CD8-positive, alpha-beta memory T cell (primary cell): ENCODE results near the gene LRRN2. TPM values are rescaled to one million over a fixed set of nuclear protein-coding genes. Genes with fewer than 3 reads are reported as not detected.

ENCODE experiments used
- CTCF ChIA-PET: fragments of 350-600 bp; sonication (Branson Sonifier 250); formaldehyde crosslinking; loops from one replicate; lab custom pipeline; 2021; ENCODE audit warnings: antibody characterized with exemption; lab: Charles Lee
- POLR2A ChIA-PET: fragments of 350-600 bp; sonication (Branson Sonifier 250); formaldehyde crosslinking; loops from one replicate; lab custom pipeline; 2021; ENCODE audit warnings: antibody characterized with exemption; lab: Charles Lee
- DNase-seq, 5 donors: peaks; one replicate each; pipeline versions ENCODE4 v3.0.0 to v3.0.0-alpha.2; 2020 to 2022; ENCODE audit warnings: mixed read lengths in 1 of 5
- H3K27ac ChIP-seq: one replicate; pipeline ENCODE4 v1.7.0; 2013; ENCODE audit warnings: low read depth, mild to moderate bottlenecking, low read length, moderate library complexity
- H3K27me3 ChIP-seq: 2 replicates; pipeline ENCODE4 v1.7.0; 2013; ENCODE audit warnings: low read length, mild to moderate bottlenecking; ENCODE audit not compliant: insufficient read depth, poor library complexity, severe bottlenecking
- H3K36me3 ChIP-seq: 2 replicates; pipeline ENCODE4 v1.7.0; 2013; ENCODE audit warnings: mild to moderate bottlenecking, low read length, moderate library complexity; ENCODE audit not compliant: insufficient read depth
- H3K4me1 ChIP-seq: 2 replicates; pipeline ENCODE4 v1.7.0; 2013; ENCODE audit warnings: mild to moderate bottlenecking, low read length, moderate library complexity; ENCODE audit not compliant: insufficient read depth
- H3K4me3 ChIP-seq: 2 replicates; pipeline ENCODE4 v1.7.0; 2013; ENCODE audit warnings: mild to moderate bottlenecking, low read length
- H3K9me3 ChIP-seq: 2 replicates; pipeline ENCODE4 v1.7.0; 2013; ENCODE audit warnings: mild to moderate bottlenecking, low read length
- H3K27ac Mint-ChIP-seq, 8 donors: one replicate each; pipeline ENCODE4 v1.8.0; 2020 to 2021; ENCODE audit warnings: mixed read lengths in 8 of 8, mild to moderate bottlenecking in 6 of 8, inconsistent platforms in 3 of 8, moderate library complexity in 3 of 8
- H3K27me3 Mint-ChIP-seq, 2 donors: one replicate each; pipeline ENCODE4 v1.8.0; 2020 to 2021; ENCODE audit warnings: mixed read lengths in 2 of 2, mild to moderate bottlenecking in 1 of 2, moderate library complexity in 1 of 2
- H3K36me3 Mint-ChIP-seq, 3 donors: one replicate each; pipeline ENCODE4 v1.8.0; 2020 to 2021; ENCODE audit warnings: mixed read lengths in 3 of 3, inconsistent platforms in 1 of 3, mild to moderate bottlenecking in 1 of 3
- H3K4me1 Mint-ChIP-seq, 3 donors: one replicate each; pipeline ENCODE4 v1.8.0; 2020 to 2021; ENCODE audit warnings: mixed read lengths in 3 of 3, inconsistent platforms in 1 of 3, mild to moderate bottlenecking in 1 of 3
- H3K4me3 Mint-ChIP-seq, 7 donors: one replicate each; pipeline ENCODE4 v1.8.0; 2020 to 2021; ENCODE audit warnings: mixed read lengths in 7 of 7, mild to moderate bottlenecking in 6 of 7, moderate library complexity in 4 of 7, inconsistent platforms in 2 of 7
- H3K9me3 Mint-ChIP-seq, 5 donors: one replicate each; pipeline ENCODE4 v1.8.0; 2020 to 2022; ENCODE audit warnings: mixed read lengths in 5 of 5, mild to moderate bottlenecking in 3 of 5, moderate library complexity in 2 of 5, inconsistent platforms in 1 of 5
- polyA plus RNA-seq: library from polyadenylated mRNA; unstranded; fragments of 300-500 nt; fragmentation: Illumina TruSeq; gene quantifications from one replicate; pipeline ENCODE4 v1.2.3, GENCODE V29; 2021
- total RNA-seq, 2 experiments: library from RNA; stranded (reverse); gene quantifications; one replicate each; pipeline ENCODE4 v1.2.3, GENCODE V29; 2021

Gene LRRN2
- total and polyA plus RNA-seq, 3 experiments from 2014 or later: not detected

DNA sequence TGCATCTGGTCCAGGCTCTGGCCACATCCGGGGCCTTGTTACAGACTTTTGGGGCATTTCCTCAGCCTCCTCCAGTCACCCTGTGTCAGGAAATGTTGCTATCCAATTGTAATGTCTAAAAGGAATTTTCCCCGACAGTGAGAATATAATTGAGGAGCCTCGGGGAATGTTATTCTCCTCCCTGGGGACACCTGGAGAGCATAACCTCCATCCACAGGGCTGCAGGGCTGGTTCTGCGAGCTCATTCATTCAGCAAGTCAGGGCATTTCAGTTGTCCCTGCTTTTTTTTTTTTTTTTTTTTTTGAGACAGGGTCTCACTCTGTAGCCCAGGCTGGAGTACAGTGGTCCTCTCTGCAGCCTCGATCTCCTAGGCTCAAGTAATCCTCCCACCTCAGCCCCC is 96.7 kb downstream of the LRRN2 start:
- no peak overlapping the region for H3K27ac ChIP-seq
- H3K4me3 ChIP-seq: no peak overlapping the region
- Mint-ChIP-seq H3K4me1 (peaks cover 4 to 13% (median 8%) of the 10 kb centered on the region in 3 donors), H3K27ac (no peak overlapping the region), H3K9me3 (no peaks in the 10 kb centered on the region), H3K27me3 (no peaks in the 10 kb centered on the region), H3K4me3 (no peak overlapping the region), H3K36me3 (peaks cover 0 to 2% (median 0%) of the 10 kb centered on the region in 3 donors)
- H3K4me1 ChIP-seq: peaks cover 8% of the 10 kb centered on the region
- no peaks in the 10 kb centered on the region for H3K27me3 ChIP-seq
- ChIA-PET POLR2A (interaction anchor here (0.6 kb wide), 1 partner anchor 963 kb away, joined by 3 read pairs; no protein-coding TSS in a partner anchor), CTCF (interaction anchor here (1.2 kb wide), 1 partner anchor 23 kb away, joined by 4 read pairs; no protein-coding TSS in a partner anchor)
- no peak for DNase-seq
- H3K36me3 ChIP-seq: no peaks in the 10 kb centered on the region
- H3K9me3 ChIP-seq: no peaks in the 10 kb centered on the region

DNA sequence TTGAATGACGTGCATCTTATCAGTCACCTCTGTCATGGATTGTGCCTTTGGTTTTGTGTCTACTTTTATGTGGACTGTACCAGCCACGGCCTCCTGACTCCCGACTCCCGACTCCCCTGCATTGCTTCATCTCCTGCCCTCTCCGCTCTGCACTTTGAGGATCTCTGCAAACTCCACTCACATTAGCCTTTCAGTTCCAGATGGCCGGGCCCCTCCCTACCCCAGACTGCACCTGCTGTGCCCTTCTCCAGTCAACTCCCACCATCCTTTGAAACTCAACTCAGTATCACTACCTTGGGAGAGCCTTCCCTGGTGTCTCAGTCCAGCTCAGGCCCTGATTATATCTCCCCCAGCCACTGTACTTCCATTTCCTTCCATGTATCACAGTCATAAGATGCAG is 97.9 kb downstream of the LRRN2 start:
- Histone ChIP-seq H3K27ac (no peak overlapping the region), H3K9me3 (no peaks in the 10 kb centered on the region), H3K27me3 (no peaks in the 10 kb centered on the region), H3K4me3 (no peak overlapping the region), H3K36me3 (no peaks in the 10 kb centered on the region), H3K4me1 (peaks cover 8% of the 10 kb centered on the region)
- DNase-seq: no peak
- ChIA-PET POLR2A (no interaction called here), CTCF (interaction anchor here (1.2 kb wide), 1 partner anchor 22 kb away, joined by 4 read pairs; no protein-coding TSS in a partner anchor)
- no peak overlapping the region for H3K27ac Mint-ChIP-seq
- no peaks in the 10 kb centered on the region for H3K9me3 Mint-ChIP-seq
- H3K4me3 Mint-ChIP-seq: no peak overlapping the region
- no peaks in the 10 kb centered on the region for H3K27me3 Mint-ChIP-seq
- peaks cover 0 to 2% (median 0%) of the 10 kb centered on the region in 3 donors for H3K36me3 Mint-ChIP-seq
- H3K4me1 Mint-ChIP-seq: peaks cover 4 to 13% (median 8%) of the 10 kb centered on the region in 3 donors

DNA sequence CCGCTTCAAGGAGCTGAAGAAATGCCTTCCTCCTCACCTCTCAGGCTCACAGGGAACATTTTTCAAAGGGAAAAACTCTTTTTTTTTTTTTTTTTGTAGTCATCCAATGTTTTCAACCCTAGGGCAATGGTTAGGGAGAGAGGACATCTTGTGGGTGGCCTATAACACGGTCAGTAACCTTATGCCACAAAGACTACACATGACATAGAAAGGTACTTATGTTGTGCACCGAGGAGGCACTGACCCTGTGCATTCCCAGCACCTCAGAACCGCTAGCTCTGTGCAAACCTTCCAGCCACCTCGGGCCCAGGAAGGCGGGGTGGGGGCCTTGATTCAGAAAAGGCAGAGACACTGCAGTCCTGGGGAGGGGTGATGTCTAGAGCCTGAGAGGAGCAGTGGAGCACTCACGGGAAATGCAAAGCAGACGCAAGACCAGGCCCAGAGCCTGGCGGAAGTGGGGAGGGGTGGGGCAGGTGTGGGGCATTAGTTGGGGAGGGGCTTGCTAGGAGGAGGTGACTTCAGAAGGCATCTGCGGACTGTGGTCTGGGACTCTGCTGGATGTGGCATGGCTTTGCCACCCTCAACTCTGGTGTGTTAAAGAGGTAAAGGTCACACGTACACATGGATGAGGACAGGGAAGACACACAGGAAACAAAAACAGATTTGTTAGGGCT is 100.7 kb downstream of the LRRN2 start:
- peaks cover 0 to 23% (median 5%) of the 10 kb centered on the region in 3 donors for H3K36me3 Mint-ChIP-seq
- POLR2A ChIA-PET: interaction anchor here (0.6 kb wide), 1 partner anchor 142 kb away, joined by 4 read pairs; no protein-coding TSS in a partner anchor
- Histone ChIP-seq H3K27me3 (no peaks in the 10 kb centered on the region), H3K4me3 (no peak overlapping the region), H3K4me1 (peaks cover 17% of the 10 kb centered on the region), H3K27ac (no peak overlapping the region), H3K36me3 (no peaks in the 10 kb centered on the region), H3K9me3 (no peaks in the 10 kb centered on the region)
- no peaks in the 10 kb centered on the region for H3K9me3 Mint-ChIP-seq
- peaks cover 10 to 19% (median 12%) of the 10 kb centered on the region in 3 donors for H3K4me1 Mint-ChIP-seq
- peak in 2 of 5 donors; percentile 39 to 56 for DNase-seq
- CTCF ChIA-PET: interaction anchor here (0.6 kb wide), 1 partner anchor 136 kb away, joined by 3 read pairs; no protein-coding TSS in a partner anchor
- H3K27me3 Mint-ChIP-seq: no peaks in the 10 kb centered on the region
- peak overlapping the region in 4 of 8 donors; percentile 38 to 87 (median 61) for H3K27ac Mint-ChIP-seq
- H3K4me3 Mint-ChIP-seq: peak overlapping the region in 3 of 7 donors; percentile 56 to 72 (median 63)

DNA sequence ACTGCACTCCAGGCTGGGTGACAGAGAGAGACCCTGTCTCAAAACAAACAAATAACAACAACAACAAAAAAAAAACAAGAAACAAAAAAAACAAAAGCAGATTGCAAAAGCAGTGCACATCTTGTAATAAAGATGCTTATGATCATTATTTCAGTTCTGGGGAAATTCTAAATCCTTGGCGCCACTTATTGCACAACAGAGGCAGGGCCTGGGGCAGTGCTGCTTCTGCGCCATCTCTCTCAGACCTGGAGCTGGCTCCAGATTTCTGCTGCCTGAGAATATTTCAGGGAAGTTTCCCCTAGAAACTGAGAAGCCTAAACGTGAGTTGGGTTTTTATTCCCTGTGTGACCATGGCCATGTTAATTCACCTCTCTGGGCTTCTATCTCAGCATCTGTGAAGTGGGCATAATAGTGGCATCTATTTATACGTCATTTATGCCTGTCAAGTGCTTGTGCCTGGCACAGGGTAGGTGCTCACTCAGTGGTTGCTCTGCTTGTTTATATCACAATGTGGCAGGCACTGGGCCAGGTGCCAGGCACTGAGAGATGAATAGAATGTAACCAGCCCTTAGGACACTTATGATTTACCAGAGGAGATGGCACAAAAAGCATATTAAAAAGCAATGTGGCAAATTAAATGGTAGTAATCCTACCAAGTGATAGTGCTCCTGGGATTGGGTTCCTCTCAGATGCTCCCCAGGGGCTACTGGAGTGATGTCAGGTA is 101.5 kb downstream of the LRRN2 start:
- no peak for DNase-seq
- CTCF ChIA-PET: no interaction called here
- POLR2A ChIA-PET: interaction anchor here (0.6 kb wide), 1 partner anchor 141 kb away, joined by 4 read pairs; no protein-coding TSS in a partner anchor
- no peaks in the 10 kb centered on the region for H3K36me3 ChIP-seq
- Mint-ChIP-seq H3K27me3 (no peaks in the 10 kb centered on the region), H3K27ac (peak overlapping the region in 4 of 8 donors; percentile 20 to 87 (median 44)), H3K9me3 (no peaks in the 10 kb centered on the region), H3K4me3 (peak overlapping the region in 1 of 7 donors; percentile 19), H3K36me3 (peaks cover 0 to 27% (median 7%) of the 10 kb centered on the region in 3 donors), H3K4me1 (peaks cover 11 to 26% (median 17%) of the 10 kb centered on the region in 3 donors)
- H3K4me3 ChIP-seq: no peak overlapping the region
- H3K9me3 ChIP-seq: no peaks in the 10 kb centered on the region
- no peak overlapping the region for H3K27ac ChIP-seq
- no peaks in the 10 kb centered on the region for H3K27me3 ChIP-seq
- H3K4me1 ChIP-seq: peaks cover 25% of the 10 kb centered on the region

DNA sequence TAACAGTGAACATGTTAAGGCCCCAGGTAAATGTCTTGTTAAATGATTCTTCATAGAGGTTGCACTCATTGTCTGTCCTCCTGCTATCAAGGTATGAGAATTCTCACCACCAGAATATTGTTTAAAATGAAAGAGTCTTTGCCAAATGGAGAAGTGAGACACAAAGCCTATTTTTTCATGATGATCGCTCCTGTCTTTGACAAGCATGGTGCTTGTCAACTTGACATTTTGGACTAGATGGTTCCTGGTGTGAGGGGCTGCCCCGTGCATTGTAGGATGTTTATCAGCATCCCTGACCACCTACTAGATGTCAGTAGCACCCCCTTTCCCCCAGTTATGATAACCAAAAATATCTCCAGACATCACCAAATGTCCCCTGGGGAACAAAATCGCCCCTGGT is 103.8 kb downstream of the LRRN2 start:
- no peak for DNase-seq
- H3K4me3 ChIP-seq: no peak overlapping the region
- Mint-ChIP-seq H3K36me3 (peaks cover 0 to 32% (median 7%) of the 10 kb centered on the region in 3 donors), H3K4me1 (peaks cover 18 to 38% (median 26%) of the 10 kb centered on the region in 3 donors), H3K27me3 (no peaks in the 10 kb centered on the region), H3K4me3 (no peak overlapping the region), H3K27ac (no peak overlapping the region), H3K9me3 (no peaks in the 10 kb centered on the region)
- no peaks in the 10 kb centered on the region for H3K36me3 ChIP-seq
- H3K27ac ChIP-seq: no peak overlapping the region
- H3K27me3 ChIP-seq: no peaks in the 10 kb centered on the region
- peaks cover 33% of the 10 kb centered on the region for H3K4me1 ChIP-seq
- ChIA-PET CTCF (no interaction called here), POLR2A (no interaction called here)
- no peaks in the 10 kb centered on the region for H3K9me3 ChIP-seq

DNA sequence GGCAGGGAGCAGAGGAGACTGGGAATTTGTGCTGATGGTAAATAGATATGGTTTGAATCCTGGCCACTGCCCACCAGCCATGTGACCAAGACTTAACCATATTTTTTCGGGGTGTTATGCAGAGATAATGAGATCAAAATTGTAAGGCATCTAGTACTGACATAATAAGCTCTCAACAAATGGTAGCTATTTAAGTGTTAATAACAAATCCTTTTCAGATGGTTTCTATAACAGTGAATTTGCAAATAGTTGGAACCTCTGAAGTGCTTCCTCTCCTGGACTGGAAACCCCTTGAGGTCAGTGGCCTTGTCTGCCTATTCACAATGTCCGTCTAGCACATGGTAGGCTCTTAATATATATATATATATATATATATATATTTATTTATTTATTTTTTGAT is 104.7 kb downstream of the LRRN2 start:
- Mint-ChIP-seq H3K27me3 (no peaks in the 10 kb centered on the region), H3K9me3 (no peaks in the 10 kb centered on the region), H3K27ac (peak overlapping the region in 3 of 8 donors; percentile 4 to 96 (median 47)), H3K36me3 (peaks cover 0 to 32% (median 7%) of the 10 kb centered on the region in 3 donors), H3K4me3 (peak overlapping the region in 1 of 7 donors; percentile 27), H3K4me1 (peaks cover 18 to 38% (median 26%) of the 10 kb centered on the region in 3 donors)
- Histone ChIP-seq H3K4me3 (no peak overlapping the region), H3K4me1 (peaks cover 33% of the 10 kb centered on the region), H3K36me3 (no peaks in the 10 kb centered on the region), H3K27me3 (no peaks in the 10 kb centered on the region), H3K9me3 (no peaks in the 10 kb centered on the region), H3K27ac (no peak overlapping the region)
- no peak for DNase-seq
- POLR2A ChIA-PET: no interaction called here
- CTCF ChIA-PET: no interaction called here

DNA sequence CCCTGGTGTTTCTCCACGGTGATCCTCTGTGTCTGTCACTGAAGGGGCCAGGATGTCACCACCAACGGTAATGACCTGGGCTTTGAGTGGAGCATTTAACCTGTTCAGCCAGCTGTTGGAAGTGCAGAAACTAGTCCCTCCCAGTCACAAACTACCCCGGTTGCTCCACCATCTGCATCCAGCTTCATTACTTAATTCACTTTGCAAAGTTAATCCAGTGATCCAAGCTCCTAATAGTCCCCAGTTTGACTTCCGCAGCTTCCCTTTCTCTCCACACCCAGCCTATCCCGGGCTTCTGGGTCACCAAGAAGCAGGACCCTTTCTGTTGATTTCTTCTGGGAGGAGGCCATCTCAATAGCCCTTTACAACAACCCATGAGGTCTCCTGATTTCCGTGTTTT is 105.9 kb downstream of the LRRN2 start:
- peak overlapping the region in 5 of 7 donors; percentile 15 to 83 (median 32) for H3K4me3 Mint-ChIP-seq
- ChIA-PET POLR2A (no interaction called here), CTCF (interaction anchor here (0.6 kb wide), 1 partner anchor 102 kb away, joined by 3 read pairs; no protein-coding TSS in a partner anchor)
- H3K36me3 Mint-ChIP-seq: peaks cover 0 to 36% (median 7%) of the 10 kb centered on the region in 3 donors
- peaks cover 11 to 30% (median 26%) of the 10 kb centered on the region in 3 donors for H3K4me1 Mint-ChIP-seq
- H3K27ac Mint-ChIP-seq: peak overlapping the region in 7 of 8 donors; percentile 22 to 91 (median 74)
- no peaks in the 10 kb centered on the region for H3K27me3 ChIP-seq
- H3K4me1 ChIP-seq: peaks cover 31% of the 10 kb centered on the region
- H3K9me3 ChIP-seq: no peaks in the 10 kb centered on the region
- peak overlapping the region; percentile 52 for H3K4me3 ChIP-seq
- no peak for DNase-seq
- H3K27ac ChIP-seq: no peak overlapping the region
- no peaks in the 10 kb centered on the region for H3K36me3 ChIP-seq
- H3K9me3 Mint-ChIP-seq: no peaks in the 10 kb centered on the region
- H3K27me3 Mint-ChIP-seq: peaks cover 0 to 2% of the 10 kb centered on the region in 2 donors
